ENCODE measurements around the gene CATSPERD.

DNA sequence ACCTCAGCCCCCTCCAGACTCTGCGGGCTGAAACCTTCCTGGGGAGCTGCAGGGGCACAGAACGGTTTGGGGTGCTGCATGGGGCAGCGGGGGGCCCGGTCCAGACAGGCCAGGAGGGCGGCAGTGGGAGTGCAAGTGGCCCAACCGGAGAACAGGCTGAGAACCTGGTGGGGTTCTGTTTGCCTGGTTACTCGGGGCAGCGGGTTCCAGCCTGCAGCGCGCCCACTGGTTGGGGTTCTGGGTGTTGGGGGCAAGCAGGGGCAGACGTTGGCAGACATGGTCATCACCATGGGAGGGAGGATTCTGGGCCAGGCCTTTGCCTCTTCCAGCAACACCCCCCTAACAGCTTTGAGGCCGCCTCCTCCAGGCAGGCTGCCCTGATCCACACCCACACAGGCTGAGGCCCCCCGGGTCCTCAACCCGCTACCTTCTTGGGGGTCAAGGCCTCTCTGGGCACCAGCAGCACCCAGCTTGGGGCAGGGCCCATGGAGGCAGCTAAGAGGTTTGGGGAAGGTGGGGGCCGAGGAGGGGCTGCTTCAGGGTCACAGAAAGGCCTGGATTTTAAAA lies 64.2 kb downstream of the CATSPERD start, which contains the start of gene PRR22:
- TF ChIP-seq, protein P1, sequence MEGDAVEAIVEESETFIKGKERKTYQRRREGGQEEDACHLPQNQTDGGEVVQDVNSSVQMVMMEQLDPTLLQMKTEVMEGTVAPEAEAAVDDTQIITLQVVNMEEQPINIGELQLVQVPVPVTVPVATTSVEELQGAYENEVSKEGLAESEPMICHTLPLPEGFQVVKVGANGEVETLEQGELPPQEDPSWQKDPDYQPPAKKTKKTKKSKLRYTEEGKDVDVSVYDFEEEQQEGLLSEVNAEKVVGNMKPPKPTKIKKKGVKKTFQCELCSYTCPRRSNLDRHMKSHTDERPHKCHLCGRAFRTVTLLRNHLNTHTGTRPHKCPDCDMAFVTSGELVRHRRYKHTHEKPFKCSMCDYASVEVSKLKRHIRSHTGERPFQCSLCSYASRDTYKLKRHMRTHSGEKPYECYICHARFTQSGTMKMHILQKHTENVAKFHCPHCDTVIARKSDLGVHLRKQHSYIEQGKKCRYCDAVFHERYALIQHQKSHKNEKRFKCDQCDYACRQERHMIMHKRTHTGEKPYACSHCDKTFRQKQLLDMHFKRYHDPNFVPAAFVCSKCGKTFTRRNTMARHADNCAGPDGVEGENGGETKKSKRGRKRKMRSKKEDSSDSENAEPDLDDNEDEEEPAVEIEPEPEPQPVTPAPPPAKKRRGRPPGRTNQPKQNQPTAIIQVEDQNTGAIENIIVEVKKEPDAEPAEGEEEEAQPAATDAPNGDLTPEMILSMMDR (IDR thresholded peaks at IDR 0.05 in 4 of 5, conservative IDR thresholded peaks at IDR 0.05 in 1 of 5), result no peak
- no peak for TF ChIP-seq POLR2A (IDR thresholded peaks at IDR 0.05)
